AG04450 (cell line): ENCODE results near the gene ZC3H4. TPM values are rescaled to one million over a fixed set of nuclear protein-coding genes. Genes with fewer than 3 reads are reported as not detected.
"Not testable (repeated sequence)": the region's sequence is repeated elsewhere in the genome, so short reads cannot be mapped to it uniquely, and the experiment has no call there.

ENCODE experiments used
- CTCF ChIA-PET: fragments of 300-600, 350-600 bp; formaldehyde crosslinking; extraction: SDS; loops from one replicate; lab custom pipeline; 2022; ENCODE audit warnings: antibody characterized with exemption, inconsistent platforms; lab: Charles Lee
- POLR2A ChIA-PET: fragments of 350-600 bp; formaldehyde crosslinking; extraction: SDS; loops from one replicate; lab custom pipeline; 2021; ENCODE audit warnings: antibody characterized with exemption, inconsistent platforms; lab: Yijun Ruan, JAX
- DNase-seq: peaks from one replicate; pipeline ENCODE4 v3.0.0-alpha.2; 2011; ENCODE audit warnings: low read depth, low spot score
- H3K27ac ChIP-seq: one replicate; pipeline ENCODE4 v1.5.1; 2012; ENCODE audit warnings: low read depth, low read length, control low read depth
- H3K27me3 ChIP-seq: one replicate; pipeline ENCODE4 v1.6.0; 2012; ENCODE audit warnings: low read length; ENCODE audit not compliant: control insufficient read depth, insufficient read depth
- H3K4me3 ChIP-seq: 2 replicates; pipeline ENCODE4 v1.5.1; 2011; ENCODE audit warnings: mild to moderate bottlenecking, low read depth, low read length, control low read depth
- H3K9me3 ChIP-seq: 2 replicates; pipeline ENCODE4 v1.5.1; 2012; ENCODE audit warnings: low read length; ENCODE audit not compliant: control insufficient read depth, insufficient read depth
- polyA plus RNA-seq: library from polyadenylated mRNA; depleted of rRNA; stranded (reverse); fragments of >200 nt; gene quantifications from 2 replicates; pipeline ENCODE4 v1.2.3, GENCODE V29; 2011
- TF ChIP-seq, protein P1 (sequence below): IDR thresholded peaks from 2 replicates; pipeline ENCODE4 v1.5.1; 2011; ENCODE audit warnings: low read depth, low read length, control low read depth, inconsistent platforms

ZC3H4 gene
- polyA plus RNA-seq, 1 experiment = 4.9 TPM

GRCh38 chr19:47065242-47065641, 48.3 kb downstream of the ZC3H4 start:
- TF ChIP-seq, protein P1, sequence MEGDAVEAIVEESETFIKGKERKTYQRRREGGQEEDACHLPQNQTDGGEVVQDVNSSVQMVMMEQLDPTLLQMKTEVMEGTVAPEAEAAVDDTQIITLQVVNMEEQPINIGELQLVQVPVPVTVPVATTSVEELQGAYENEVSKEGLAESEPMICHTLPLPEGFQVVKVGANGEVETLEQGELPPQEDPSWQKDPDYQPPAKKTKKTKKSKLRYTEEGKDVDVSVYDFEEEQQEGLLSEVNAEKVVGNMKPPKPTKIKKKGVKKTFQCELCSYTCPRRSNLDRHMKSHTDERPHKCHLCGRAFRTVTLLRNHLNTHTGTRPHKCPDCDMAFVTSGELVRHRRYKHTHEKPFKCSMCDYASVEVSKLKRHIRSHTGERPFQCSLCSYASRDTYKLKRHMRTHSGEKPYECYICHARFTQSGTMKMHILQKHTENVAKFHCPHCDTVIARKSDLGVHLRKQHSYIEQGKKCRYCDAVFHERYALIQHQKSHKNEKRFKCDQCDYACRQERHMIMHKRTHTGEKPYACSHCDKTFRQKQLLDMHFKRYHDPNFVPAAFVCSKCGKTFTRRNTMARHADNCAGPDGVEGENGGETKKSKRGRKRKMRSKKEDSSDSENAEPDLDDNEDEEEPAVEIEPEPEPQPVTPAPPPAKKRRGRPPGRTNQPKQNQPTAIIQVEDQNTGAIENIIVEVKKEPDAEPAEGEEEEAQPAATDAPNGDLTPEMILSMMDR = no peak
- ChIA-PET POLR2A (no interaction called here), CTCF (no interaction called here)
- DNase-seq = no peak
- no peak overlapping the region for H3K27ac ChIP-seq
- no peaks in the 10 kb centered on the region for H3K27me3 ChIP-seq
- H3K4me3 ChIP-seq = no peak overlapping the region
- H3K9me3 ChIP-seq = no peaks in the 10 kb centered on the region; the same call in 1 of the 2 replicates

DNA sequence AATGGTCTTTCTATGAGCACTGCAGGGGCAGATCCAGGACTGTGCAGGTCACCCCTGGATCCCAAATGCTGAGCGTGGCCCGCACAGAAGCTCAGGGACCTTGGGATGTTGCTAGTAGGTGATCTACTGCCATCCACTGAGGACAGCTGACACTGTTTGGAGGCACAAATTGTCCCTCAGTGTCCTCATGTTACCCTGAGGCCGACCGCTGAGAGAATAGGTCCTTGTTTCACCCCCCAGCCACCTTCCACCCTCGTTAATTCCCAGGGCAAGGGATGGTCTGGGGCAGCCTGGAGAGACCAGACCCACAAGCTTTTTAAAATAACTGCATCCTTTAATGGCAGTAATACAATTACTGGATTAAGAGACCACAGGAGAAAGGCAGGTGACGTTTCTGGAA, 49.7 kb downstream of the ZC3H4 start:
- H3K9me3 ChIP-seq = no peaks in the 10 kb centered on the region; the same call in 1 of the 2 replicates
- ChIA-PET CTCF (interaction anchor here (0.6 to 2.2 kb wide), 5 partner anchors 16 to 298 kb away, joined by 3 to 6 read pairs (median 3); no protein-coding TSS in a partner anchor), POLR2A (interaction anchor here (1.2 kb wide), 1 partner anchor 15 kb away, joined by 3 read pairs; no protein-coding TSS in a partner anchor)
- no peak overlapping the region for H3K4me3 ChIP-seq
- TF ChIP-seq, protein P1 = no peak
- H3K27ac ChIP-seq = no peak overlapping the region
- no peak for DNase-seq
- no peaks in the 10 kb centered on the region for H3K27me3 ChIP-seq

DNA sequence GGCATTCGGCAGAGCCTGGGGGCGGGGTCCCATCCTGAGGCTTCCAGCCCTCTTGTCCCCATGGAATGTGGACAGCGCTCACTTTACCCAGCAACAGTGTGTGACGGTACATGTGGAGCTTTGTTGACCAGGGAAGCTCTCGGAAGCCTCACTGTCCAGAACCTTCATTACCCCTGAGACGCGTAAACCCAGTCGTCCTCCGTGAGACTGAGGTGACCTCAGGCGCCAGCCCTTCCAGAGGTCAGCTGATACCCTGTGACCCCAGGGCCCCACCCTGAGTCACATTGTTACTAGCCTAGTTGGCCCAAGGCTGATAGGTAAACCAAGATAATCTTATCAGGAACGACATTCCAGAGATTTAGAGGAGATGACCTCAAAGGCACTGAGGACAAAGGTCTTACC, 55.0 kb downstream of the ZC3H4 start:
- CTCF ChIA-PET = interaction anchor here (0.6 to 0.8 kb wide), 2 partner anchors 46 to 67 kb away, joined by 3 read pairs; no protein-coding TSS in a partner anchor
- Histone ChIP-seq H3K27me3 (no peaks in the 10 kb centered on the region), H3K27ac (no peak overlapping the region), H3K4me3 (no peak overlapping the region), H3K9me3 (no peaks in the 10 kb centered on the region)
- TF ChIP-seq, protein P1 = no peak
- DNase-seq = no peak
- POLR2A ChIA-PET = interaction anchor here (1.1 kb wide), 1 partner anchor 10 kb away, joined by 3 read pairs; no protein-coding TSS in a partner anchor

DNA sequence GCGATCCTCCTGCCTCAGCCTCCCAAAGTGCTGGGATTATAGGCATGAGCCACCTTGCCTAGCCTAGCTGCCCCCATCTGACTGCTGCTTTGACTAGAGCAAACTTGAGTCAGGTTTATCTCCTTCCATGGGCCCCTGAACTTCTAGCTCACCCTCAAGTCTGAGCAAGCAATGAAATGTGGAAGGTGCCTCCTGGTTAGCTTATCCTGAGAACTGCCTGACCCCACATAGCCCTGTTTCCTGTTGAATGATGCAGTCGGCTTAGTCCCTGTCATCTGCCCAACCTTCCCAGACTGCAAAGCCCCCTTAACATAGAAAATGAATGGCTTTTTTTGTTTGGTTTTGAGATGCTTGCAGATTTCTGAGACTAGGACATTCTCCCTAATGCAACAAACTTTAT, 56.2 kb downstream of the ZC3H4 start:
- DNase-seq = no peak
- ChIA-PET POLR2A (no interaction called here), CTCF (no interaction called here)
- TF ChIP-seq, protein P1 = no peak
- Histone ChIP-seq H3K4me3 (no peak overlapping the region), H3K27ac (no peak overlapping the region), H3K27me3 (no peaks in the 10 kb centered on the region), H3K9me3 (no peaks in the 10 kb centered on the region)

DNA sequence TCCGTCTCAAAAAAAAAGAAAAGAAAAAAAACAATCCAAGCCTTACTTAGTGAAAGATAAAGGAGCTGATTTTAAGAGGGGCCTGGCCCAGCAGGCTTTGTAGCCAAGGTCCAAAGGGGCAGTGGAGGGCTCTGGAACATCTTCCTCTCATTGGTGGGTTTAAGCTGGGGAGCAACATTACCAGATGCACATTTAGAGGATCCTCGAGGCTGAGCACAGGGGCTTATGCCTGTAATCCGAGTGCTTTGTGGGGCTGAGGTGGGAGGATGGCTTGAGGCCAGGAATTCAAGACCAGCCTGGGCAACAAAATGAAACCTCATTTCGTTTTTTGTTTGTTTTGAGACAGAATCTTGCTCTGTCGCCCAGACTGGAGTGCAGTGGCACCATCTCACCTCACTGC, 57.2 kb downstream of the ZC3H4 start:
- CTCF ChIA-PET = no interaction called here
- TF ChIP-seq, protein P1 = no peak
- no peak overlapping the region for H3K4me3 ChIP-seq
- no peaks in the 10 kb centered on the region for H3K27me3 ChIP-seq
- DNase-seq = no peak
- H3K9me3 ChIP-seq = no peaks in the 10 kb centered on the region
- H3K27ac ChIP-seq = no peak overlapping the region
- POLR2A ChIA-PET = no interaction called here

DNA sequence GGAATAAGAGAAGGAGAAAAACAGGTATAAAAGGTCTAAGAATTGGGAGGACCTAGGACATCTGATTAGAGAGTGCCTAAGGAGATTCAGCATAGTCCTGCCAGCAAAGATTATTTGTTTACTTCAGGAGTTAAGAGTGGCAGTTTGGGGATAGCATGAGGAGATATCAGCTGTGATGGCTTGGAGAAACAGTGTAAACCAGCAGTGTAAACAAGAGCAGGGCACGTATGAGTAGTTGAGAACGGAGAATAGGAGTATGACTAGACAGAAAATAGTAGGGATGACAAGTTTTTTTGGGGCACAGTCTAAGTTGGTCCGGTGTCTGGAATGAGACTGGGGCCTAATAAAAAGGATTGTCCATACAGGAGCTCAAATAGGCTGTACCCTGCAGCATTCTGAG, 63.0 kb downstream of the ZC3H4 start:
- POLR2A ChIA-PET, H3K4me3 ChIP-seq, DNase-seq, H3K27me3 ChIP-seq, CTCF ChIA-PET, H3K27ac ChIP-seq, H3K9me3 ChIP-seq: not testable (repeated sequence)
